Epithelial cell of proximal tubule (primary cell): Measurements from ENCODE around the gene CCDC17. TPM values are rescaled to one million over a fixed set of nuclear protein-coding genes. Genes with fewer than 3 reads are reported as not detected.
A peak's percentile ranks its signal among the peaks of the same experiment; 100 is the strongest.

Experiments used
- DNase-seq: peaks from one replicate; pipeline ENCODE4 v3.0.0-alpha.2; 2011; ENCODE audit warnings: low read depth
- H3K4me3 ChIP-seq: 2 replicates; pipeline ENCODE4 v1.5.1; 2011; ENCODE audit warnings: low read depth, mild to moderate bottlenecking, low read length
- CTCF ChIP-seq: conservative IDR thresholded peaks from 2 replicates; pipeline ENCODE4 v1.5.1; 2012; ENCODE audit warnings: low read depth, mild to moderate bottlenecking, low read length
- total RNA-seq: library from RNA; depleted of rRNA; stranded (reverse); fragments of >200 nt; gene quantifications from 2 replicates; pipeline ENCODE4 v1.2.3, GENCODE V29; 2015

Gene CCDC17
- total RNA-seq, 1 donor from 2014 or later = not detected

- no peak overlapping the region for H3K4me3 ChIP-seq
- TF ChIP-seq CTCF = no peak
- no peak for DNase-seq
Observed at GRCh38 chr1:45594412-45594811, 29.4 kb downstream of the CCDC17 start.

GRCh38 chr1:45589861-45590260 lies 34.0 kb downstream of the CCDC17 start:
- H3K4me3 ChIP-seq = peak overlapping the region; percentile 47
- TF ChIP-seq CTCF = no peak
- peak; percentile 13 for DNase-seq

- no peak for TF ChIP-seq CTCF
- H3K4me3 ChIP-seq = no peak overlapping the region
Observed at GRCh38 chr1:45586769-45587168, 37.1 kb downstream of the CCDC17 start.

GRCh38 chr1:45585496-45586075 lies 38.3 kb downstream of the CCDC17 start:
- peak overlapping the region; percentile 80 for H3K4me3 ChIP-seq

More at GRCh38 chr1:45586769-45587168, 37.1 kb downstream of the CCDC17 start:
- DNase-seq = no peak

GRCh38 chr1:45585110-45585426 lies 38.8 kb downstream of the CCDC17 start:
- no peak for DNase-seq
- peak overlapping the region; percentile 80 for H3K4me3 ChIP-seq
- no peak for TF ChIP-seq CTCF

More at GRCh38 chr1:45585496-45586075, 38.3 kb downstream of the CCDC17 start:
- DNase-seq = no peak
- TF ChIP-seq CTCF = no peak

GRCh38 chr1:45584351-45585109 lies 39.3 kb downstream of the CCDC17 start:
- H3K4me3 ChIP-seq = peak overlapping the region; percentile 80
- no peak for TF ChIP-seq CTCF
- DNase-seq = peak; percentile 46
